Stimulated activated CD8-positive, alpha-beta memory T cell treated with anti-CD3 and anti-CD28 coated beads, Interleukin-7, amount 100 ng/mL, for 4 hours (primary cell): ENCODE results near the gene ADRA2B.
"Not testable (repeated sequence)": the region's sequence is repeated elsewhere in the genome, so short reads cannot be mapped to it uniquely, and the experiment has no call there.

Experiments used
- DNase-seq, 2 donors: peaks; one replicate each; pipeline ENCODE4 v3.0.0-alpha.2; 2020; ENCODE audit warnings: low read depth in 2 of 2

The ADRA2B gene

DNA sequence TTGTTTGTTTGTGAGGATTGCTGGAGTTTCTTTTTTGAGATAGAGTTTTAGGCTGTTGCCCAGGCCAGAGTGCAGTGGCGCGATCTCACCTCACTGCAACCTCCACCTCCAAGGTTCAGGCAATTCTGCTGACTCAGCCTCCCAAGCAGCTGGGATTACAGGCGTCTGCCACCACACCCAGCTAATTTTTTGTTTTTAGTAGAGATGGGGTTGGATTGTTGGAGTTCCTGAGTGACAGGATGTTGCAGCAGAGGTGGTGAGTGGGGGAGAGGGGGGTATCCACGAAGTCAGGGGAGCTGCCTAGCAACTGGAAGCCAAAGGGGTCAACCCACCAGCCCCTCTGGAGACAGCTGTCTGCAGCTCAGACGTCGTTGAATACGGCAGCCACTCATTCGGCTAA, 46.5 kb downstream of the ADRA2B start:
- DNase-seq, result not testable (repeated sequence)

DNA sequence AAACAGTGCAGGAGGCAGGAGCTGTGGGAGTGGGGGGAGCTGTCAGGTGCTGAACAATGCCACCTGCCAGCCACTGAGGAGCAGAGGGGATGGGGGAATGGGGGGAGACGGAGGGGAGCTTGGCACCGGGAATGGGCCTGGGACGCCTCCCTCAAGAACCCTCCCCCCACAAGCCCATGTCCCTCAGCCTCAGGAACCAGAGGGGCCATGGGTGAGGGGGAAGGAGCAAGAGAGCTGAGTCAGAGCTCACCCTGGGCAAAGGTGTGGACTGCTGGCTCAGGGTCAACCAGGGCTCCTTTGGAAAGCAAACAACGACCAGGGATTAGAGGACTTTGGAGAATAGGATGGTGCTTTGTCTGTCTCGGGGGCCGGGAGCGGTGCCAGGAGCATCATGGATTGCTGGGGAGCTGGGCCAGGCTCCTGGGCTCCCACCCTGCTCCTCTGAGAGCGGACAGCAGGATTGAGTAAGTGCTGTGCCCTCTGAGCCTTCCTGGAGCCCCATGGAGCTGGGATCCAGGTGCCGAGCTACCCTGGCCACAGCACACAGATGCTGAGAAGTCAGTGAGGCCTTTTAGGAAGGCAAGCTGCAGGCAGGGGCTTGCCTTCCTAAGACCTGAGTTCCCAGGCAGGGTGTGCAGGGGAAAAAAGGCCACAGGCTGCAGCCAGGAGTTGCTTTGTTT, 48.3 kb downstream of the ADRA2B start:
- DNase-seq, result not testable (repeated sequence)

DNA sequence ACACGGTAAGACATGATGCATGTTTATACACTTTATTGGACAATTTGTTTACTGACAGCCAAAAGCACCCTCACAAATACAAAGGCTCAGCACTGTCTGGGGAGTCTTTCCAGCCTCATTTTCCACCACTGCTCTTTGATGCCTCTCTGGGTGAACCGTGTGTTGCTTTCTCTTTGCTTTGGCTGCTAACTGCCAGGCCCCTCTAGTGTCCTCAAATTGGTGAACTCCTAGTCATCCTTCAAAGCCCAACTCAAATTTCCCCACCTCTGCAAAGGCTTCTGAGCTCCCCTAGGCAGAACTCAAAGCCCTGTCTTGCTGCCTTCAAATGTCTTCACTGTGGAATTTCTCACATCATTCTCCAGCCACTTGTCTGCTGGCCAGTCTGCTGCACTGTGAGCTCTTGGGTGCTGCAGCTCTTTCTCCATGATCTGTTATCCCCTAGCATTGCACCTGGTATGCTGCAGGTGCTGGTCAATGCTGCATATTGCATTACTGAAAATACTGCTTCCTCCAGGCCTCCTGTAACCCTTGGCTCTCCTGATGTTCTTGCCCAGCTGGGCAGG, 49.2 kb downstream of the ADRA2B start:
- not testable (repeated sequence) for DNase-seq

DNA sequence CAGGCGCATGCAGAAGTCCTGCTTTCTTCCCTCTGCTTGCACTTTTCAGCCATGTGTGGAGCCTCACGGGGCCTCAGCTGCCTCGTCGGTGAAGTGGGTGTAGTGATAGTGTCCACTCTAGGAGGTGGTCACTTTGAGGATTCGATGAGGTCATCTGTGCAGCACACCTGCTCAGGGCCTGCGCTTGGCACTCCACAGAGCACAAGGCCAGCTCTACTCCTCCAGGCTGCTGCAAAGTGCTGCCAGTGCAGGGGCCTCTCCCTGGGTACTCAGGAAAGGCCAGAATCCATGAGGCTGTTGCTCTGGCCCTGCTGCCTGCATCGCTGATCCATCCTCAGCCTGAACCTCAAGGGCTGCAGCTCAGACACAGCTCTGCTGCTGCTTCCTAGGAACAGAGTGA, 49.9 kb downstream of the ADRA2B start:
- not testable (repeated sequence) for DNase-seq

DNA sequence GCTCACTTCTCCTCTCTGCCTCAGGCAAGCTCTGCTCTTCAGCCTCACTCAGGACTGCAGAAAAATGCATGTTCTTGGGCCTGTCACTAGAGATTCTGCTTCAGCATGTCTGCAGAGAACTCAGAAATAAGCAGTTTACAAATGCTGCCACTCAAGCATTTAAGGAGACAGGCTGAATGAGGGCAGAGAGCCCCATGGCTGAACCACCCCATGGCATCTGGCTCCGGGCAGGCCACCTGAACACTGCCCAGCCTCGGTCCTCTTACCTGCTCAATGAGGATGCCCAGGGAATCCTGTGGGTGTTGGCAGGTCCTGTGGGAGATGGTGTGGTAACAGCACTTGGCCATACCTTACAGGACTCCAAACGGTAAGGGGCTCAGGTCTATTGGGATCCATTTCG, 50.4 kb downstream of the ADRA2B start:
- DNase-seq, result not testable (repeated sequence)

DNA sequence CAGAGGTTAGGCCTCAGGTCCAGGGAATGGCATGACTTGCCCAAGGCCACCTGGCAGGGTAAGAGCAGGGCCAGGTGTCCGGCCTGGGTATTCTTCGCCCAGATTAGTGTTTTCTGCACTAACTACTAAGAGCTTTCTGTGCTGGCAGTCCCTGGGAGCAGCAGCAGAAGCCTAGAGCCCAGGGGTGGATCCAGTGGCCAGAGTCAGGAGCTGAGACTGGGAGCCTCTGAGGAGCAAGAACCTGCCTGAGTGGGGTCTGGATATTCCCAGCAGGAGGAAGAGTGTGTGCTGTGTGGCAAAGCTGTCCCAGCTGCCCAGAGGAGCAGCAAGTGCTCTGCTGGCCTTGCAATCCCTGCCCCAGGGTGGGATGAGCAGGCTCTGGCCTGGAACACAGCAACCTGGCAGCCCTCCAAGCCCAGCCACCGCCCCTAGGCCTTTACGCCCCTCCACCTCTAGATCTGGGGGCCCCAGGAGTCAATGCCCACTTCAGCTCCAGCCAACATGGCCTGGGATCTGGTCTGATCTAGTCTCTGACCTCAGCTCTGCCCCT, 50.9 kb downstream of the ADRA2B start:
- DNase-seq, result no peak

DNA sequence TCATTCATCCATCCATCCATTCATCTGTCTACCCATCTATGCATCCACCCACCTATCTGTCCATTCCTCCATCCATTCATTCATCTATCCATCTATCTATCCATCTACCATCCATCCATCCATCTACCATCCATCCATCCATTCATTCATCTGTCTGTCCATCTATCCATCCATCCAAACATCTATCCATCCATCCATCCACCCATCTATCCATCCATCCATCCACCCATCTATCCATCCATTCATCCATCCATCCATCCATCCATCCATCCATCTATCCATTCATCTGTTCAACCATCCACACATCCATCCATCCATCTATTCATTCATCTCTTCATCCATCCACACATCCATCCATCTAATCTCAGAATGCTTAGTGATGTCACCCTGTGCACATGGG, 51.6 kb downstream of the ADRA2B start:
- not testable (repeated sequence) for DNase-seq

DNA sequence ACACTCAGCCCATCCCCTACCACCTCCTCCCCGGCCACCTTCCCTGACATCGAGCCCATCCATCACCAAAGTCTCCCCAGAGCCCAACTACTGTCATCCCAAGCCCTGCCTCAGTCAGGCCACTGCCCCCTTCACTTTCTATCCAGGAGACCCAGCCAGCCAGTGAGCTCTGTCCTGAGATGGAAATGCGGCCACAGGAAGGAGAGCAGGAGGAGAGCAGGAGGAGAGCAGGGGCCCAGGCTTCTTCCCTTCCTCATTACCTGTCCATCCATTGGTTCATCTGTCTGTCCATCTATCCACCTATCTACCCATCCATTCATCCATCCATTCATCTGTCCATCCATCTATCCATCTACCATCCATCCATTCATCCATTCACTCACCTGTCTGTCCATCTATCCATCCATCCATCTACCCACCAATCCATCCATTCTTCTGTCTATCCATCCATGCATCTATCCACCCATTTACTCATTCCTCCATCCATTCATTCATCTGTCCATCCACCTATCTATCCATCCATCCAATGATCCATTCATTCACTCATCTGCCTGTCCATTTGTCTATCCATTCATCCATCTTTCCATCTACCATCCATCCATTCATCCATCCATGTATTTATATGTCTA, 52.2 kb downstream of the ADRA2B start:
- not testable (repeated sequence) for DNase-seq

DNA sequence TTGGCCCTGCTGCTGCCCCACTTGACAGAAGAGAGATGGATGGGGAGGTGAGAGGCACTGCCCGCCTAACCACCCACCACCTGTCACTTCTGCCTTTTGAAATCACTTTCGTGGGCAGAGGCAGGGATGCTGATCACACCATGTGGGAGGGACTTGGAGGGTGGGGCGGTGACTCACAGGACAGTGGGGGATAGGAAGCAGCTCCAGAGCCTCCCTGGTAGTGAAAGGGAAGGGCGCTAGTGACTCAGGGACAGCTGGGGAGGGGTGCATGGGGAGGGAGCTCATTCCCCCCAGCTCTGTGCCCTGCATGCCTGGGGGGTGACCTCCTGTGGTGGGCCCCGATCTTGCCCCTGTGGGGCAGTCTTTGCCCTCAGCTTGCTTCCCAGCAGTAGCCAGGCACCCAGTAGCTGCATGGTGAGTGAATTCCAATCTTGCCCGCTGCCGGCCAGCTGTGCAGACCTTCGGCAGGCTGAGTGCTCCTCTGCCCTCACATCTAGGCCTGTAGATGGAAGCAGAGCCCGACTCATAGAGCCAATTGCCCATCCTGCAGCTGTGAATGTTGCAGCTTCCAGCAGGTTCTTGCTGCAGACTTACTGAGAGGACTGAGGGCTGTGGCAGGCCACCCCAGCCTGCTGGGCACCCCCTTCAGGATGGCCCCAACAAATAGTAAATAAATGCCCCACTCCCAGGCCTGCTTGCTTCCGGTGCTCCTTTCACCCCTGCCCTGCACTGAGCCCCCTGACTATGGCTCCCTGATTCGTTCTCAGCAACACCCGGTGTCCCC, 53.1 kb downstream of the ADRA2B start:
- DNase-seq, result not testable (repeated sequence)
